GM18870 (cell line): ENCODE measurements around the gene MFAP4.

ENCODE experiments used
- ATAC-seq: cut with Tn5 transposase; IDR thresholded peaks from one replicate; pipeline ENCODE4 v1.9.1; 2021; ENCODE audit warnings: moderate library complexity; ENCODE audit not compliant: unreplicated experiment

Gene MFAP4

GRCh38 chr17:19336938-19337711 is 49.9 kb downstream of the MFAP4 start:
- ATAC-seq = no peak

GRCh38 chr17:19335951-19336631 is 50.9 kb downstream of the MFAP4 start:
- ATAC-seq = no peak

DNA sequence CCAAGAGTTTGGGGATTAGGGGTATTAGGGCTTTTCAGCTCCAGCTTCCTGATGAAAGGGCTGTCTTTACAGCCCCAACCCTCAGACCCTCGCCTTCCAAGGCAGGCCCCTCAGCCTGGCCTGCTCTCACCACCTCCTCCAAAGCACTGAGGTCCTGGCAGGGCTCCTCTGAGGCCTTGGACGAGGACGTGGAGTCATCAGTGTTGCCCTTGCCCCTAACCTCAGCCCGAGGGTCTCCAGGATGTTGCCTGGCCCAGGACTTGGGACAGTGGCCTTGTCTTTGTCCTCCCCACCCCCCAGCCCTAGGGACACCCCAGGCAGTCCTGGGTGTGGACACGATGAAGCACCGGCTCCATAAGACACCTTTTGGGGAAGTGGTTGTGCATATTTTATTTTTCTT is 52.7 kb downstream of the MFAP4 start:
- no peak for ATAC-seq

DNA sequence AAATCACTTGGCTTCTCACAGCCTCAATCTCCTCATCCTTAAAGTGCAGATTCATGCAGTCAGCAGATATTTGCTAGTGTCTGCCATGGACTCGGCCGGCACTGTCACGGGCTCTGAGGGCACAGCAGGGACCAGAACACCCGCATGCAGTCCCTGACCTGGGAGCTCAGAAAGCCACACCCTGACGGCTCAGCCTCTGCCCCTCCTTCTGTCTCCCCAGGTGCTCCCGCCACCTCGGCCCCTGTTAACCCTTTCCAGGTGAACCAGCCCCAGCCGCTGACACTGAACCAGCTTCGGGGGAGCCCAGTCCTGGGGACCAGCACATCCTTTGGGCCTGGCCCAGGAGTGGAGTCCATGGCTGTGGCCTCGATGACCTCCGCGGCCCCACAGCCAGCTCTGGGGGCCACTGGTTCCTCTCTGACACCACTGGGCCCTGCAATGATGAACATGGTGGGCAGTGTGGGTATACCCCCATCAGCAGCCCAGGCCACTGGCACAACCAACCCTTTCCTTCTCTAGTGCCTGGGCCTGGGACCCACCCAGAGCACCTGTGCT is 53.2 kb downstream of the MFAP4 start:
- ATAC-seq = no peak
